H9 (cell line): ENCODE results near the gene HYAL1. TPM values are rescaled to one million over a fixed set of nuclear protein-coding genes. Genes with fewer than 3 reads are reported as not detected.

Experiments used
- DNase-seq: peaks from one replicate; pipeline ENCODE4 v3.0.0-alpha.2; 2017
- H2AFZ ChIP-seq: one replicate; pipeline ENCODE4 v1.6.1; 2013; ENCODE audit warnings: mild to moderate bottlenecking, low read length, control low read depth, moderate library complexity
- H2AK5ac ChIP-seq: 2 replicates; pipeline ENCODE4 v1.6.1; 2013; ENCODE audit warnings: low read length, control low read depth, mixed read lengths; ENCODE audit not compliant: insufficient read length
- H2BK120ac ChIP-seq: one replicate; pipeline ENCODE4 v1.6.1; 2013; ENCODE audit warnings: low read depth, mild to moderate bottlenecking, low read length, control low read depth, inconsistent platforms; ENCODE audit not compliant: poor library complexity, severe bottlenecking
- H2BK12ac ChIP-seq: 2 replicates; pipeline ENCODE4 v1.6.1; 2013; ENCODE audit warnings: low read length, control low read depth, mixed read lengths, low read depth; ENCODE audit not compliant: insufficient read length
- H2BK15ac ChIP-seq: 2 replicates; pipeline ENCODE4 v1.6.1; 2013; ENCODE audit warnings: low read depth, low read length, control low read depth
- H2BK20ac ChIP-seq: one replicate; pipeline ENCODE4 v1.6.1; 2013; ENCODE audit warnings: low read depth, mild to moderate bottlenecking, low read length, control low read depth, inconsistent platforms; ENCODE audit not compliant: poor library complexity, severe bottlenecking
- H2BK5ac ChIP-seq: 2 replicates; pipeline ENCODE4 v1.6.1; 2013; ENCODE audit warnings: low read length, control low read depth, mixed read lengths; ENCODE audit not compliant: insufficient read length
- H3K14ac ChIP-seq: 2 replicates; pipeline ENCODE4 v1.6.1; 2013; ENCODE audit warnings: low read length, control low read depth; ENCODE audit not compliant: insufficient read depth
- H3K18ac ChIP-seq: 2 replicates; pipeline ENCODE4 v1.6.1; 2013; ENCODE audit warnings: low read depth, mild to moderate bottlenecking, mixed read lengths, low read length, control low read depth; ENCODE audit not compliant: insufficient read length
- H3K23ac ChIP-seq: 2 replicates; pipeline ENCODE4 v1.6.1; 2013; ENCODE audit warnings: low read length, control low read depth, mixed read lengths, low read depth; ENCODE audit not compliant: insufficient read length
- H3K23me2 ChIP-seq: 2 replicates; pipeline ENCODE4 v1.6.1; 2013; ENCODE audit warnings: low read depth, mild to moderate bottlenecking, mixed read lengths, low read length, control low read depth; ENCODE audit not compliant: insufficient read length, poor library complexity, severe bottlenecking
- H3K27ac ChIP-seq: 2 replicates; pipeline ENCODE4 v1.5.1; 2013; ENCODE audit warnings: low read length, control low read depth, mixed read lengths, low read depth; ENCODE audit not compliant: insufficient read length
- H3K27me3 ChIP-seq: 2 replicates; pipeline ENCODE4 v1.6.1; 2013; ENCODE audit warnings: low read length, control low read depth, inconsistent platforms; ENCODE audit not compliant: insufficient read depth
- H3K4ac ChIP-seq: 2 replicates; pipeline ENCODE4 v1.6.1; 2013; ENCODE audit warnings: low read depth, mild to moderate bottlenecking, control low read depth, inconsistent platforms, low read length, moderate library complexity
- H3K4me1 ChIP-seq: 2 replicates; pipeline ENCODE4 v1.6.1; 2013; ENCODE audit warnings: low read length, control low read depth, inconsistent platforms; ENCODE audit not compliant: insufficient read depth
- H3K4me2 ChIP-seq: 2 replicates; pipeline ENCODE4 v1.6.1; 2013; ENCODE audit warnings: low read length, control low read depth, mixed read lengths; ENCODE audit not compliant: insufficient read length, insufficient read depth
- H3K56ac ChIP-seq: 2 replicates; pipeline ENCODE4 v1.6.1; 2013; ENCODE audit warnings: low read depth, mild to moderate bottlenecking, mixed read lengths, low read length, control low read depth; ENCODE audit not compliant: insufficient read length
- H3K79me1 ChIP-seq: 2 replicates; pipeline ENCODE4 v1.6.1; 2013; ENCODE audit warnings: low read depth, mild to moderate bottlenecking, moderate library complexity, low read length, control low read depth, inconsistent platforms; ENCODE audit not compliant: insufficient read depth, poor library complexity, severe bottlenecking
- H3K79me2 ChIP-seq: 2 replicates; pipeline ENCODE4 v1.6.1; 2013; ENCODE audit warnings: low read length, control low read depth, inconsistent platforms; ENCODE audit not compliant: insufficient read depth
- H3K9ac ChIP-seq: 2 replicates; pipeline ENCODE4 v1.6.1; 2013; ENCODE audit warnings: low read length, control low read depth, mixed read lengths; ENCODE audit not compliant: insufficient read length; ENCODE audit errors: extremely low read depth
- H3K9me3 ChIP-seq: one replicate; pipeline ENCODE4 v1.6.1; 2013; ENCODE audit warnings: low read depth, low read length, inconsistent platforms; ENCODE audit not compliant: control insufficient read depth
- H3T11ph ChIP-seq: one replicate; pipeline ENCODE4 v1.6.1; 2013; ENCODE audit warnings: mild to moderate bottlenecking, low read length, control low read depth, inconsistent platforms
- H4K20me1 ChIP-seq: one replicate; pipeline ENCODE4 v1.6.1; 2013; ENCODE audit not compliant: control insufficient read depth, insufficient read length, insufficient read depth
- H4K5ac ChIP-seq: 2 replicates; pipeline ENCODE4 v1.6.1; 2013; ENCODE audit warnings: low read depth, mild to moderate bottlenecking, mixed read lengths, low read length, control low read depth; ENCODE audit not compliant: insufficient read length
- H4K8ac ChIP-seq: replicated peaks from 2 replicates; pipeline ENCODE4 v1.6.1; 2013; ENCODE audit warnings: low read length, control low read depth, mixed read lengths, low read depth; ENCODE audit not compliant: insufficient read length
- H4K91ac ChIP-seq: 2 replicates; pipeline ENCODE4 v1.6.1; 2013; ENCODE audit warnings: low read depth, mild to moderate bottlenecking, moderate library complexity, mixed read lengths, low read length, control low read depth; ENCODE audit not compliant: insufficient read length
- H3K27ac Mint-ChIP-seq, 3 experiments: 2 replicates in 2 of 3; 3 replicates in 1 of 3; pipeline ENCODE4 v1.8.0; 2020 to 2021; ENCODE audit warnings: mixed read lengths in 3 of 3, mild to moderate bottlenecking in 1 of 3, moderate library complexity in 1 of 3
- H3K27me3 Mint-ChIP-seq: 2 replicates; pipeline ENCODE4 v1.8.0; 2021; ENCODE audit warnings: low read depth, mild to moderate bottlenecking, moderate library complexity, mixed read lengths
- H3K36me3 Mint-ChIP-seq, 3 experiments: 2 replicates in 2 of 3; 3 replicates in 1 of 3; pipeline ENCODE4 v1.8.0; 2020 to 2021; ENCODE audit warnings: low read depth in 3 of 3, mixed read lengths in 3 of 3; ENCODE audit not compliant: insufficient read depth in 1 of 3
- H3K4me1 Mint-ChIP-seq, 2 experiments: 2 replicates each; pipeline ENCODE4 v1.8.0; 2020; ENCODE audit warnings: mixed read lengths in 2 of 2
- H3K4me3 Mint-ChIP-seq, 2 experiments: 2 replicates in 1 of 2; 3 replicates in 1 of 2; pipeline ENCODE4 v1.8.0; 2020 to 2021; ENCODE audit warnings: mild to moderate bottlenecking in 2 of 2, mixed read lengths in 2 of 2, moderate library complexity in 1 of 2
- H3K9me3 Mint-ChIP-seq, 2 experiments: 2 replicates in 1 of 2; 3 replicates in 1 of 2; pipeline ENCODE4 v1.8.0; 2020; ENCODE audit warnings: mild to moderate bottlenecking in 2 of 2, mixed read lengths in 2 of 2, moderate library complexity in 1 of 2
- CTCF ChIP-seq: fragments of 200-600 bp; sonication (generic); conservative IDR thresholded peaks from 3 replicates; pipeline ENCODE4 v1.8.0; 2021; ENCODE audit warnings: antibody characterized with exemption, mild to moderate bottlenecking
- WGBS: extraction: QIAGEN DNeasy Blood & Tissue Kit; methylation state at CpG from one replicate; pipeline ENCODE4 v1.1.7; 2013; ENCODE audit warnings: missing lambda C conversion rate, low lambda C conversion rate, mixed read lengths; ENCODE audit not compliant: insufficient read length; ENCODE audit errors: extremely low coverage; 5-methylcytosine and 5-hydroxymethylcytosine counted together
- total RNA-seq: library from RNA; stranded (reverse); gene quantifications from 2 replicates; pipeline ENCODE4 v1.2.1, GENCODE V29; 2021

HYAL1 gene
- total RNA-seq, 1 experiment from 2014 or later: 2.0 TPM

GRCh38 chr3:50269460-50269859, 33.9 kb downstream of the HYAL1 start:
- no peaks in the 10 kb centered on the region for H3K79me2 ChIP-seq
- Mint-ChIP-seq H3K27ac (peak overlapping the region in 2 of 3 experiments; percentile 62 to 87; a peak in 2 of 7 replicates), H3K36me3 (no peaks in the 10 kb centered on the region; a peak in 1 of 7 replicates), H3K4me1 (peaks cover 44 to 62% of the 10 kb centered on the region in 2 experiments), H3K9me3 (no peaks in the 10 kb centered on the region; a peak in 1 of 5 replicates), H3K4me3 (no peak overlapping the region), H3K27me3 (peaks cover 20% of the 10 kb centered on the region)
- no peaks in the 10 kb centered on the region for H3K9me3 ChIP-seq
- H3K27ac ChIP-seq: no peak overlapping the region
- no peak for TF ChIP-seq CTCF
- H3K14ac ChIP-seq: no peak overlapping the region
- no peak overlapping the region for H4K91ac ChIP-seq
- H3K4ac ChIP-seq: no peak overlapping the region
- H2BK5ac ChIP-seq: no peak overlapping the region
- H3K27me3 ChIP-seq: peaks cover 13% of the 10 kb centered on the region; the same call in 1 of the 2 replicates
- no peak overlapping the region for H4K5ac ChIP-seq
- no peak for DNase-seq
- H3K18ac ChIP-seq: no peak overlapping the region
- H3K79me1 ChIP-seq: no peaks in the 10 kb centered on the region
- H2BK15ac ChIP-seq: no peak overlapping the region
- H3K23ac ChIP-seq: no peak overlapping the region
- H3K9ac ChIP-seq: no peak overlapping the region
- H2BK12ac ChIP-seq: no peak overlapping the region
- H3T11ph ChIP-seq: no peak overlapping the region
- H2BK20ac ChIP-seq: no peak overlapping the region
- H3K4me2 ChIP-seq: no peak overlapping the region
- no peaks in the 10 kb centered on the region for H4K20me1 ChIP-seq
- peaks cover 4% of the 10 kb centered on the region for H3K23me2 ChIP-seq
- no peak overlapping the region for H2AFZ ChIP-seq
- no peak overlapping the region for H4K8ac ChIP-seq
- H3K56ac ChIP-seq: no peak overlapping the region
- H2BK120ac ChIP-seq: no peak overlapping the region
- WGBS: no CpG with 5 or more reads among the region's 4 CpGs
- no peak overlapping the region for H2AK5ac ChIP-seq
- peaks cover 2% of the 10 kb centered on the region; the same call in 1 of the 2 replicates for H3K4me1 ChIP-seq
